ENCODE results near the gene TMEM273.
A peak's percentile ranks its signal among the peaks of the same experiment; 100 is the strongest.
"Not testable (repeated sequence)": the region's sequence is repeated elsewhere in the genome, so short reads cannot be mapped to it uniquely, and the experiment has no call there.

The TMEM273 gene

GRCh38 chr10:49205206-49205605, 17.0 kb upstream of the TMEM273 start:
- no peak for DNase-seq (ENCODE audit: low read depth in 2 of 2)

GRCh38 chr10:49204119-49204518, 15.9 kb upstream of the TMEM273 start:
- DNase-seq (ENCODE audit: low read depth in 2 of 2) = no peak

- DNase-seq (ENCODE audit: low read depth in 2 of 2) = no peak
Measured at GRCh38 chr10:49202266-49202665, 14.1 kb upstream of the TMEM273 start.

- no peak for DNase-seq (ENCODE audit: low read depth in 2 of 2)
Measured at GRCh38 chr10:49200854-49201253, 12.7 kb upstream of the TMEM273 start.

- no peak for DNase-seq (ENCODE audit: low read depth in 2 of 2)
Measured at GRCh38 chr10:49197171-49197570, 9.0 kb upstream of the TMEM273 start.

- DNase-seq (ENCODE audit: low read depth in 2 of 2) = not testable (repeated sequence)
Measured at GRCh38 chr10:49195864-49196263, 7.7 kb upstream of the TMEM273 start.

- no peak for DNase-seq (ENCODE audit: low read depth in 2 of 2)
Measured at GRCh38 chr10:49194212-49194920, 6.2 kb upstream of the TMEM273 start.

- DNase-seq (ENCODE audit: low read depth in 2 of 2) = no peak
Measured at GRCh38 chr10:49191349-49191748, 3.2 kb upstream of the TMEM273 start.

- DNase-seq (ENCODE audit: low read depth in 2 of 2) = no peak
Measured at GRCh38 chr10:49189422-49189821, 1.2 kb upstream of the TMEM273 start.

GRCh38 chr10:49187044-49187484, 1.1 kb downstream of the TMEM273 start:
- no peak for DNase-seq (ENCODE audit: low read depth in 2 of 2)

- DNase-seq (ENCODE audit: low read depth in 2 of 2) = no peak
Measured at GRCh38 chr10:49186613-49187012, 1.6 kb downstream of the TMEM273 start.

- DNase-seq (ENCODE audit: low read depth in 2 of 2) = no peak
Measured at GRCh38 chr10:49185213-49185612, 3.0 kb downstream of the TMEM273 start.

GRCh38 chr10:49184642-49185111, 3.5 kb downstream of the TMEM273 start:
- DNase-seq (ENCODE audit: low read depth in 2 of 2) = no peak

GRCh38 chr10:49183596-49184542, 4.3 kb downstream of the TMEM273 start:
- no peak for DNase-seq (ENCODE audit: low read depth in 2 of 2)

- DNase-seq (ENCODE audit: low read depth in 2 of 2) = no peak
Measured at GRCh38 chr10:49182776-49183175, 5.4 kb downstream of the TMEM273 start.

GRCh38 chr10:49180444-49180860, 7.7 kb downstream of the TMEM273 start:
- no peak for DNase-seq (ENCODE audit: low read depth in 2 of 2)

GRCh38 chr10:49179699-49180443, 8.3 kb downstream of the TMEM273 start:
- DNase-seq (ENCODE audit: low read depth in 2 of 2) = no peak

- DNase-seq (ENCODE audit: low read depth in 2 of 2) = no peak
Measured at GRCh38 chr10:49178489-49179471, 9.4 kb downstream of the TMEM273 start.

- peak; percentile 57 to 62 for DNase-seq (ENCODE audit: low read depth in 2 of 2)
Measured at GRCh38 chr10:49177391-49178355, 10.5 kb downstream of the TMEM273 start.
